Measurements from ENCODE around the gene RGS3. TPM values are rescaled to one million over a fixed set of nuclear protein-coding genes. Genes with fewer than 3 reads are reported as not detected.
A peak's percentile ranks its signal among the peaks of the same experiment; 100 is the strongest.
"Not testable (repeated sequence)": the region's sequence is repeated elsewhere in the genome, so short reads cannot be mapped to it uniquely, and the experiment has no call there.

Gene RGS3
- total and polyA plus RNA-seq, 7 experiments from 2014 or later = 4.9 to 43.4 (median 11.6) TPM

DNA sequence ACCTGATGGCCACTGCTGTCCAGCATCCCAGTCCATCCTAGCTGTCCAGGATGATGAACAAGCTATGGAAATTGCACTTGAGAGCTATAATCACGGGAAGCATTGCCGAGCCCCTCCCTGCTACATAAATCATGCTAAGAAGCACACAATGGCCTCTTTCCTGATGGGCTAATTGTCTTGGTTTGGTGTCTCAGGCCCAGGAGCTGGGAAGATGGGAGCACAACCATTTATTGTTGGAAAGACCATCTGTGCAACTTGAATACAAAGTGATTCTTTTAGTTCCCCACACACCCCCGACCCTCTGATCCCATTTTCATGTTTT, 80.4 kb downstream of the RGS3 start:
- peaks cover 14 to 24% of the 10 kb centered on the region in 2 donors for H3K4me1 ChIP-seq (ENCODE audit: control insufficient read depth in 2 of 2, insufficient read depth in 2 of 2, low read length in 2 of 2)
- no peak overlapping the region for H3K4me3 ChIP-seq (ENCODE audit: low read length)
- H3K9me3 Mint-ChIP-seq = peaks cover 0 to 2% (median 0%) of the 10 kb centered on the region in 11 donors
- no peaks in the 10 kb centered on the region for H3K27me3 ChIP-seq (ENCODE audit: control insufficient read depth in 2 of 2, insufficient read depth in 2 of 2, low read length in 2 of 2)
- H3K36me3 ChIP-seq (ENCODE audit: control insufficient read depth in 2 of 3, insufficient read depth in 3 of 3, low read length in 3 of 3) = peaks cover 0 to 35% (median 4%) of the 10 kb centered on the region in 3 experiments
- H3K27ac Mint-ChIP-seq = no peak overlapping the region
- peaks cover 17 to 45% (median 21%) of the 10 kb centered on the region in 7 donors for H3K4me1 Mint-ChIP-seq
- intact Hi-C loops (cut with micrococcal nuclease) = no loop called here
- DNase-seq (no peak), ATAC-seq (no peak)
- H3K36me3 Mint-ChIP-seq = peaks cover 4 to 33% (median 12%) of the 10 kb centered on the region in 5 donors
- H3K27ac ChIP-seq (ENCODE audit: low read depth, low read length) = no peak overlapping the region
- ChIA-PET POLR2A (no interaction called here), CTCF (no interaction called here)
- no peaks in the 10 kb centered on the region for H3K27me3 Mint-ChIP-seq
- no peak overlapping the region for H3K4me3 Mint-ChIP-seq
- H3K9me3 ChIP-seq (ENCODE audit: control insufficient read depth in 2 of 3, low read length in 3 of 3) = no peaks in the 10 kb centered on the region

GRCh38 chr9:113545068-113545467, 81.5 kb downstream of the RGS3 start:
- POLR2A ChIA-PET = interaction anchor here (0.6 kb wide), 1 partner anchor 270 kb away, joined by 3 read pairs; the partner anchor contains the start of genes CDC26 and PRPF4
- CTCF ChIA-PET = no interaction called here

GRCh38 chr9:113546566-113546965, 83.0 kb downstream of the RGS3 start:
- H3K4me3 Mint-ChIP-seq = no peak overlapping the region
- ChIA-PET POLR2A (interaction anchor here (0.6 kb wide), 1 partner anchor 21 kb away, joined by 3 read pairs; no protein-coding TSS in a partner anchor), CTCF (interaction anchor here (0.9 kb wide), 1 partner anchor 60 kb away, joined by 3 read pairs; no protein-coding TSS in a partner anchor)
- Histone ChIP-seq H3K36me3 (ENCODE audit: control insufficient read depth in 2 of 3, insufficient read depth in 3 of 3, low read length in 3 of 3) (peaks cover 0 to 16% (median 0%) of the 10 kb centered on the region in 3 experiments), H3K27ac (ENCODE audit: low read depth, low read length) (no peak overlapping the region), H3K27me3 (ENCODE audit: control insufficient read depth in 2 of 2, insufficient read depth in 2 of 2, low read length in 2 of 2) (no peaks in the 10 kb centered on the region), H3K4me3 (ENCODE audit: low read length) (no peak overlapping the region), H3K4me1 (ENCODE audit: control insufficient read depth in 2 of 2, insufficient read depth in 2 of 2, low read length in 2 of 2) (peaks cover 14 to 26% of the 10 kb centered on the region in 2 donors), H3K9me3 (ENCODE audit: control insufficient read depth in 2 of 3, low read length in 3 of 3) (no peaks in the 10 kb centered on the region)
- intact Hi-C loops (cut with micrococcal nuclease) = no loop called here
- H3K27ac Mint-ChIP-seq = peak overlapping the region in 3 of 9 donors; percentile 42 to 69 (median 64)
- DNase-seq = no peak
- H3K9me3 Mint-ChIP-seq = peaks cover 0 to 2% (median 0%) of the 10 kb centered on the region in 11 donors
- H3K27me3 Mint-ChIP-seq = no peaks in the 10 kb centered on the region
- peaks cover 18 to 42% (median 28%) of the 10 kb centered on the region in 7 donors for H3K4me1 Mint-ChIP-seq
- ATAC-seq = no peak
- peaks cover 4 to 26% (median 11%) of the 10 kb centered on the region in 5 donors for H3K36me3 Mint-ChIP-seq

More at GRCh38 chr9:113545068-113545467, 81.5 kb downstream of the RGS3 start:
- Histone ChIP-seq H3K36me3 (ENCODE audit: control insufficient read depth in 2 of 3, insufficient read depth in 3 of 3, low read length in 3 of 3) (peaks cover 0 to 29% (median 4%) of the 10 kb centered on the region in 3 experiments), H3K27me3 (ENCODE audit: control insufficient read depth in 2 of 2, insufficient read depth in 2 of 2, low read length in 2 of 2) (no peaks in the 10 kb centered on the region), H3K27ac (ENCODE audit: low read depth, low read length) (no peak overlapping the region), H3K9me3 (ENCODE audit: control insufficient read depth in 2 of 3, low read length in 3 of 3) (no peaks in the 10 kb centered on the region), H3K4me3 (ENCODE audit: low read length) (no peak overlapping the region), H3K4me1 (ENCODE audit: control insufficient read depth in 2 of 2, insufficient read depth in 2 of 2, low read length in 2 of 2) (peaks cover 14 to 26% of the 10 kb centered on the region in 2 donors)
- DNase-seq = no peak
- H3K9me3 Mint-ChIP-seq = peaks cover 0 to 2% (median 0%) of the 10 kb centered on the region in 11 donors
- H3K36me3 Mint-ChIP-seq = peaks cover 4 to 36% (median 12%) of the 10 kb centered on the region in 5 donors
- H3K4me1 Mint-ChIP-seq = peaks cover 18 to 46% (median 28%) of the 10 kb centered on the region in 7 donors
- intact Hi-C loops (cut with micrococcal nuclease) = no loop called here
- H3K27ac Mint-ChIP-seq = peak overlapping the region in 4 of 9 donors; percentile 0 to 69 (median 10)
- no peak overlapping the region for H3K4me3 Mint-ChIP-seq
- no peak for ATAC-seq
- H3K27me3 Mint-ChIP-seq = no peaks in the 10 kb centered on the region

GRCh38 chr9:113547501-113547900, 84.0 kb downstream of the RGS3 start:
- DNase-seq (no peak), ATAC-seq (no peak)
- Histone ChIP-seq H3K36me3 (ENCODE audit: control insufficient read depth in 2 of 3, insufficient read depth in 3 of 3, low read length in 3 of 3) (peaks cover 0 to 9% (median 0%) of the 10 kb centered on the region in 3 experiments), H3K27me3 (ENCODE audit: control insufficient read depth in 2 of 2, insufficient read depth in 2 of 2, low read length in 2 of 2) (no peaks in the 10 kb centered on the region), H3K4me1 (ENCODE audit: control insufficient read depth in 2 of 2, insufficient read depth in 2 of 2, low read length in 2 of 2) (peaks cover 14 to 26% of the 10 kb centered on the region in 2 donors), H3K27ac (ENCODE audit: low read depth, low read length) (no peak overlapping the region), H3K9me3 (ENCODE audit: control insufficient read depth in 2 of 3, low read length in 3 of 3) (no peaks in the 10 kb centered on the region), H3K4me3 (ENCODE audit: low read length) (no peak overlapping the region)
- peaks cover 3 to 17% (median 4%) of the 10 kb centered on the region in 5 donors for H3K36me3 Mint-ChIP-seq
- peak overlapping the region in 6 of 9 donors; percentile 64 to 80 (median 68) for H3K27ac Mint-ChIP-seq
- intact Hi-C loops (cut with micrococcal nuclease) = no loop called here
- H3K9me3 Mint-ChIP-seq = no peaks in the 10 kb centered on the region
- CTCF ChIA-PET = no interaction called here
- no peaks in the 10 kb centered on the region for H3K27me3 Mint-ChIP-seq
- H3K4me1 Mint-ChIP-seq = peaks cover 18 to 34% (median 27%) of the 10 kb centered on the region in 7 donors
- H3K4me3 Mint-ChIP-seq = no peak overlapping the region
- POLR2A ChIA-PET = interaction anchor here (1.7 kb wide), 1 partner anchor 32 kb away, joined by 6 read pairs; no protein-coding TSS in a partner anchor

GRCh38 chr9:113548221-113549041, 84.9 kb downstream of the RGS3 start:
- Mint-ChIP-seq H3K27ac (peak overlapping the region; percentile 21 to 81 (median 69)), H3K36me3 (peaks cover 0 to 13% (median 0%) of the 10 kb centered on the region in 5 donors), H3K9me3 (no peaks in the 10 kb centered on the region), H3K4me1 (peaks cover 18 to 31% (median 25%) of the 10 kb centered on the region in 7 donors), H3K4me3 (peak overlapping the region in 4 of 10 donors; percentile 21 to 40 (median 39)), H3K27me3 (no peaks in the 10 kb centered on the region)
- intact Hi-C loops (cut with micrococcal nuclease) = no loop called here
- POLR2A ChIA-PET = interaction anchor here (0.7 to 1.7 kb wide), 2 partner anchors 31 to 33 kb away, joined by 4 to 6 read pairs; no protein-coding TSS in a partner anchor
- ATAC-seq (peak; percentile 38), DNase-seq (peak in 2 of 9 donors; percentile 2 to 34)
- Histone ChIP-seq H3K27me3 (ENCODE audit: control insufficient read depth in 2 of 2, insufficient read depth in 2 of 2, low read length in 2 of 2) (no peaks in the 10 kb centered on the region), H3K9me3 (ENCODE audit: control insufficient read depth in 2 of 3, low read length in 3 of 3) (no peaks in the 10 kb centered on the region), H3K27ac (ENCODE audit: low read depth, low read length) (no peak overlapping the region), H3K4me1 (ENCODE audit: control insufficient read depth in 2 of 2, insufficient read depth in 2 of 2, low read length in 2 of 2) (peaks cover 14 to 26% of the 10 kb centered on the region in 2 donors), H3K4me3 (ENCODE audit: low read length) (no peak overlapping the region), H3K36me3 (ENCODE audit: control insufficient read depth in 2 of 3, insufficient read depth in 3 of 3, low read length in 3 of 3) (peaks cover 0 to 5% (median 0%) of the 10 kb centered on the region in 3 experiments)
- CTCF ChIA-PET = no interaction called here

DNA sequence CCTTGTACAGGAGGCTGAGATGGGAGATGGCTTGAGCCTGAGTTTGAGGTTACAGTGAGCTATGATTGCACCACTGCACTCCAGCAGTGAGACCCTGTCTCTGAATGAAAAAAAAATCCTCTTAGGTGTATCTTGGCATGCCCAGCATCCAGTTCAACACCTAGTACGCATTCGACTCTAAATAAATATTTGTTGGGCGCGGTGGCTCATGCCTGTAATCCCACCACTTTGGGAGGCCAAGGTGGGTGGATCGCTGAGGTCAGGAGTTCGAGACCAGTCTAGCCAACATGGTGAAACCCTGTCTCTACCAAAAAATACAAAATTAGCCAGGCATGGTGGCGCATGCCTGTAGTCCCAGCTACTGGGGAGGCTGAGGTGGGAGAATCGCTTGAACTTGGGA, 86.4 kb downstream of the RGS3 start:
- H3K9me3 Mint-ChIP-seq; ATAC-seq; intact Hi-C loops (cut with micrococcal nuclease); H3K27ac ChIP-seq (ENCODE audit: low read depth, low read length); POLR2A ChIA-PET; H3K27me3 Mint-ChIP-seq; H3K27me3 ChIP-seq (ENCODE audit: control insufficient read depth in 2 of 2, insufficient read depth in 2 of 2, low read length in 2 of 2); CTCF ChIA-PET; H3K9me3 ChIP-seq (ENCODE audit: control insufficient read depth in 2 of 3, low read length in 3 of 3); H3K36me3 ChIP-seq (ENCODE audit: control insufficient read depth in 2 of 3, insufficient read depth in 3 of 3, low read length in 3 of 3); DNase-seq; H3K4me3 Mint-ChIP-seq; H3K4me3 ChIP-seq (ENCODE audit: low read length): not testable (repeated sequence)
- Mint-ChIP-seq H3K4me1 (peaks cover 18 to 35% (median 27%) of the 10 kb centered on the region in 7 donors), H3K27ac (peak overlapping the region in 3 of 9 donors; percentile 30 to 69 (median 44)), H3K36me3 (peaks cover 0 to 10% (median 0%) of the 10 kb centered on the region in 5 donors)
- H3K4me1 ChIP-seq (ENCODE audit: control insufficient read depth in 2 of 2, insufficient read depth in 2 of 2, low read length in 2 of 2) = peaks cover 14 to 26% of the 10 kb centered on the region in 2 donors
